HepG2 (cell line): ENCODE measurements around the gene TBC1D1. TPM values are rescaled to one million over a fixed set of nuclear protein-coding genes. Genes with fewer than 3 reads are reported as not detected.

Experiments
- ATAC-seq: fragments of 200-7000 bp; cut with Tn5 transposase; 3 replicates; pipeline ENCODE4 v1.9.1; 2020; ENCODE audit warnings: mild to moderate bottlenecking, moderate library complexity
- BruUV-seq: library from RNA; stranded (reverse); fragments of 400-500 nt; replicated peaks from 2 replicates; lab custom pipeline; 2021; lab: Mats Ljungman, UMichigan
- CTCF ChIA-PET: fragments of 300-600 bp; formaldehyde crosslinking; extraction: SDS; loops from one replicate; lab custom pipeline; 2021; ENCODE audit warnings: low total read pairs, inconsistent platforms, low intra/inter-chr PET ratio; lab: Yijun Ruan, JAX
- POLR2A ChIA-PET: fragments of 350-600 bp; sonication (Branson Sonifier 250); formaldehyde crosslinking; loops from one replicate; lab custom pipeline; 2020; ENCODE audit warnings: antibody characterized with exemption, inconsistent platforms; lab: Yijun Ruan, JAX
- DNase-seq: peaks from one replicate; pipeline ENCODE4 v3.0.0-alpha.2; 2015; ENCODE audit warnings: low spot score
- FAIRE-seq: peaks from 3 replicates; lab custom pipeline; 2011; peaks lifted over from hg19 to GRCh38; lab: Jason Lieb, UNC
- H2AFZ ChIP-seq: one replicate; pipeline ENCODE4 v1.6.1; 2011; ENCODE audit warnings: low read length, inconsistent platforms
- H3K27ac ChIP-seq: fragments of 300-600 bp; 3 replicates; pipeline ENCODE4 v1.8.0; 2011; ENCODE audit warnings: mixed run types, mild to moderate bottlenecking, mixed read lengths, low read length, inconsistent platforms; ENCODE audit not compliant: insufficient read depth; ENCODE audit errors: extremely low read length
- H3K27me3 ChIP-seq, 2 experiments: fragments of 200-600 bp in 1 of 2; 2 replicates in 1 of 2; 3 replicates in 1 of 2; pipeline versions ENCODE4 v1.6.0 to v1.8.0; 2011; ENCODE audit warnings: low read length in 2 of 2, mild to moderate bottlenecking in 2 of 2, moderate library complexity in 2 of 2, inconsistent platforms in 1 of 2; ENCODE audit not compliant: insufficient read depth in 2 of 2, control insufficient read depth in 1 of 2
- H3K36me3 ChIP-seq, 2 experiments: fragments of 200-600 bp in 1 of 2; replicated peaks in 1 of 2; 2 replicates in 1 of 2; 3 replicates in 1 of 2; pipeline versions ENCODE4 v1.5.1 to v1.8.0; 2011; ENCODE audit warnings: low read length in 2 of 2, inconsistent platforms in 1 of 2; ENCODE audit not compliant: insufficient read depth in 2 of 2, control insufficient read depth in 1 of 2
- H3K4me1 ChIP-seq: 2 replicates; pipeline ENCODE4 v1.5.1; 2012; ENCODE audit warnings: low read length, inconsistent platforms; ENCODE audit not compliant: insufficient read depth
- H3K4me2 ChIP-seq: 2 replicates; pipeline ENCODE4 v1.6.0; 2011; ENCODE audit warnings: low read depth, low read length, inconsistent platforms
- H3K4me3 ChIP-seq, 3 experiments: fragments of 200-600 bp in 1 of 3; sonication (generic), shearing (Covaris generic) in 1 of 3; replicated peaks in 1 of 3; 2 replicates each; pipeline ENCODE4 v1.5.1; 2011 to 2016; ENCODE audit warnings: low read length in 3 of 3, inconsistent platforms in 2 of 3, low read depth in 2 of 3, mild to moderate bottlenecking in 2 of 3, control low read depth in 1 of 3, mixed read lengths in 1 of 3; ENCODE audit not compliant: insufficient read depth in 1 of 3
- H3K79me2 ChIP-seq: one replicate; pipeline ENCODE4 v1.6.1; 2011; ENCODE audit warnings: low read length, inconsistent platforms; ENCODE audit not compliant: insufficient read depth
- H3K9ac ChIP-seq: 2 replicates; pipeline ENCODE4 v1.6.0; 2011; ENCODE audit warnings: mild to moderate bottlenecking, low read depth, low read length, inconsistent platforms; ENCODE audit not compliant: insufficient read depth
- H3K9me3 ChIP-seq: 2 replicates; pipeline ENCODE4 v1.5.1; 2012; ENCODE audit warnings: mild to moderate bottlenecking, low read length
- H4K20me1 ChIP-seq: 2 replicates; pipeline ENCODE4 v1.6.0; 2011; ENCODE audit warnings: inconsistent platforms, mild to moderate bottlenecking, low read length, moderate library complexity; ENCODE audit not compliant: insufficient read depth
- CHD4 ChIP-seq: fragments of 200-600 bp; sonication (generic); IDR thresholded peaks from 2 replicates; pipeline ENCODE4 v1.7.0; 2017; ENCODE audit warnings: mild to moderate bottlenecking, low read length, borderline replicate concordance
- FOXP1 ChIP-seq, 2 experiments: fragments of 450-650 bp in 1 of 2; IDR thresholded peaks; 2 replicates each; pipeline ENCODE4 v1.6.1; 2017 to 2018; ENCODE audit warnings: antibody characterized with exemption in 1 of 2
- GPBP1L1 ChIP-seq: sonication (generic); formaldehyde crosslinking; IDR thresholded peaks from 2 replicates; pipeline ENCODE4 v1.5.0; 2020; ENCODE audit warnings: mild to moderate bottlenecking, missing genetic modification reagents
- SOX13 ChIP-seq, 3 experiments: fragments of 450-650 bp in 1 of 3; sonication (generic) in 1 of 3; formaldehyde crosslinking in 1 of 3; IDR thresholded peaks in 2 of 3; conservative IDR thresholded peaks in 1 of 3; 2 replicates each; pipeline versions ENCODE4 v1.5.0 to v1.6.1; 2016 to 2020; ENCODE audit warnings: antibody characterized with exemption in 1 of 3, mild to moderate bottlenecking in 1 of 3, missing compliant biosample characterization in 1 of 3, missing genetic modification reagents in 1 of 3, moderate library complexity in 1 of 3
- SP1 ChIP-seq, 2 experiments: fragments of 450-650 bp in 1 of 2; sonication (generic) in 1 of 2; formaldehyde crosslinking in 1 of 2; IDR thresholded peaks; 2 replicates each; pipeline versions ENCODE4 v1.4.0 to v1.6.1; 2016 to 2020; ENCODE audit warnings: missing genetic modification reagents in 1 of 2
- THAP7 ChIP-seq: sonication (generic); formaldehyde crosslinking; IDR thresholded peaks from 2 replicates; pipeline ENCODE4 v1.8.1; 2023; ENCODE audit warnings: mild to moderate bottlenecking, missing genetic modification reagents
- ZBED4 ChIP-seq: sonication (generic); formaldehyde crosslinking; IDR thresholded peaks from 2 replicates; pipeline ENCODE4 v1.4.0; 2020; ENCODE audit warnings: missing genetic modification reagents, borderline replicate concordance
- ZNF121 ChIP-seq: sonication (generic); formaldehyde crosslinking; IDR thresholded peaks from 2 replicates; pipeline ENCODE4 v1.5.0; 2020; ENCODE audit warnings: mild to moderate bottlenecking, missing genetic modification reagents
- ZNF598 ChIP-seq: sonication (generic); formaldehyde crosslinking; IDR thresholded peaks from 2 replicates; pipeline ENCODE4 v1.5.1; 2020; ENCODE audit warnings: mild to moderate bottlenecking, missing genetic modification reagents, borderline replicate concordance
- ZNF616 ChIP-seq: sonication (generic); formaldehyde crosslinking; IDR thresholded peaks from 2 replicates; pipeline ENCODE4 v1.5.0; 2020; ENCODE audit warnings: low read depth, mild to moderate bottlenecking, missing genetic modification reagents
- ZNF619 ChIP-seq: sonication (generic); formaldehyde crosslinking; IDR thresholded peaks from 2 replicates; pipeline ENCODE4 v1.4.0; 2020; ENCODE audit warnings: mild to moderate bottlenecking, missing genetic modification reagents
- ZNF672 ChIP-seq: sonication (generic); formaldehyde crosslinking; IDR thresholded peaks from 2 replicates; pipeline ENCODE4 v1.8.1; 2022; ENCODE audit warnings: missing genetic modification reagents
- WGBS: methylation state at CpG from one replicate; pipeline ENCODE4 v1.1.6; 2017; ENCODE audit warnings: low lambda C conversion rate; 5-methylcytosine and 5-hydroxymethylcytosine counted together
- in situ Hi-C: cut with HindIII; loops from 2 replicates; pipeline ENCODE4 v1.10.0; 2017; ENCODE audit warnings: low pct_unique_long_range_greater_than_20kb; ENCODE audit not compliant: extremely low pct_ligation_motif_present
- intact Hi-C: fragments of 100-400 bp; cut with micrococcal nuclease; formaldehyde crosslinking; loops from one replicate; pipeline ENCODE4 v1.10.0; 2022; ENCODE audit not compliant: unreplicated experiment
- polyA plus RNA-seq, 8 experiments: library from polyadenylated mRNA; depleted of rRNA in 3 of 8; stranded (reverse) in 7 of 8; unstranded in 1 of 8; fragments of >200 nt; fragmentation: Illumina TruSeq in 4 of 8; extraction: Trizol in 4 of 8; gene quantifications; 2 replicates each; pipeline versions ENCODE4 v1.2.1 to v1.2.3, GENCODE V29; 2011 to 2016; ENCODE audit warnings: low read depth in 4 of 8, missing spikeins in 1 of 8, mixed read lengths in 1 of 8; ENCODE audit not compliant: insufficient read depth in 1 of 8
- total RNA-seq, 5 experiments: library from RNA; depleted of rRNA; stranded (reverse); fragments of >200 nt; fragmentation: Illumina TruSeq; extraction: Trizol; gene quantifications; 2 replicates each; pipeline ENCODE4 v1.2.3, GENCODE V29; 2016; ENCODE audit warnings: low read depth in 1 of 5

Gene TBC1D1
- total and polyA plus RNA-seq, 2 of the 13 experiments (the other 11 are each of a cell fraction or from before 2014, with no cell fraction given): 37.3 to 62.8 TPM

GRCh38 chr4:37964734-37965457 is 74.0 kb downstream of the TBC1D1 start (continued):
- TF ChIP-seq ZBED4: no peak
- no peak for TF ChIP-seq ZNF619 (CRISPR knock-in tag)
- TF ChIP-seq CHD4: no peak
- TF ChIP-seq ZNF121 (CRISPR knock-in tag): no peak
- no peak for TF ChIP-seq FOXP1 (IDR thresholded peaks at IDR 0.05)
- TF ChIP-seq FOXP1 (CRISPR knock-in tag; IDR thresholded peaks at IDR 0.05): no peak
- TF ChIP-seq, all 625 proteins: peak for 0

- intact Hi-C loops: no loop called here
- no peaks in the 10 kb centered on the region for H3K79me2 ChIP-seq
- WGBS: 38% methylated on average over 3 of the region's 3 CpGs
- no peaks in the 10 kb centered on the region for H3K9me3 ChIP-seq
- H3K4me1 ChIP-seq: peaks cover 38% of the 10 kb centered on the region
- DNase-seq (no peak), ATAC-seq (no peak), FAIRE-seq (no peak)
- ChIA-PET CTCF (no interaction called here), POLR2A (no interaction called here)
- H3K4me3 ChIP-seq: no peak overlapping the region
- H3K27me3 ChIP-seq: no peaks in the 10 kb centered on the region; a peak in 2 of 5 replicates
- no peaks in the 10 kb centered on the region for H4K20me1 ChIP-seq
- H2AFZ ChIP-seq: no peak overlapping the region
- H3K4me2 ChIP-seq: no peak overlapping the region
- in situ Hi-C loops: no loop called here
- H3K27ac ChIP-seq: no peak overlapping the region
- no peaks in the 10 kb centered on the region for H3K36me3 ChIP-seq
- no TSS peak for BruUV-seq
- no peak overlapping the region for H3K9ac ChIP-seq
- TF ChIP-seq GPBP1L1 (CRISPR knock-in tag) (no peak), SOX13 (IDR thresholded peaks at IDR 0.05) (no peak), SOX13 (CRISPR knock-in tag; conservative IDR thresholded peaks at IDR 0.05 in 1 of 2, IDR thresholded peaks at IDR 0.05 in 1 of 2) (no peak), ZNF672 (CRISPR knock-in tag) (no peak), SP1 (IDR thresholded peaks at IDR 0.05) (no peak), SP1 (CRISPR knock-in tag; IDR thresholded peaks at IDR 0.05) (no peak), ZNF598 (CRISPR knock-in tag) (no peak), ZNF616 (CRISPR knock-in tag) (no peak), THAP7 (CRISPR knock-in tag) (no peak)
These were observed 75.2 kb downstream of the TBC1D1 start for GRCh38 chr4:37966044-37966443.
